Activated CD4-positive, alpha-beta T cell treated with anti-CD3 and anti-CD28 coated beads, Interleukin-2, amount 10 ng/mL, durations not matched to agents 24 days and 14 days (primary cell): ENCODE measurements around the gene SLC25A24. TPM values are rescaled to one million over a fixed set of nuclear protein-coding genes. Genes with fewer than 3 reads are reported as not detected.
"Not testable (repeated sequence)": the region's sequence is repeated elsewhere in the genome, so short reads cannot be mapped to it uniquely, and the experiment has no call there.

Source experiments
- DNase-seq: peaks from one replicate; pipeline ENCODE4 v3.0.0; 2022
- H3K27ac Mint-ChIP-seq: one replicate; pipeline ENCODE4 v1.8.0; 2022; ENCODE audit warnings: mild to moderate bottlenecking, mixed read lengths
- H3K27me3 Mint-ChIP-seq: one replicate; pipeline ENCODE4 v1.8.0; 2022; ENCODE audit warnings: mixed read lengths
- H3K36me3 Mint-ChIP-seq: one replicate; pipeline ENCODE4 v1.8.0; 2022; ENCODE audit warnings: low read depth, mild to moderate bottlenecking, mixed read lengths
- H3K4me1 Mint-ChIP-seq: one replicate; pipeline ENCODE4 v1.8.0; 2021; ENCODE audit warnings: mixed read lengths
- H3K4me3 Mint-ChIP-seq: one replicate; pipeline ENCODE4 v1.8.0; 2022; ENCODE audit warnings: mild to moderate bottlenecking, moderate library complexity, mixed read lengths
- H3K9me3 Mint-ChIP-seq: one replicate; pipeline ENCODE4 v1.8.0; 2021; ENCODE audit warnings: mixed read lengths
- intact Hi-C: fragments of 100-400 bp; cut with micrococcal nuclease; formaldehyde crosslinking; loops from one replicate; pipeline ENCODE4 v1.15.1; 2023
- total RNA-seq: library from RNA; stranded (reverse); gene quantifications from 2 replicates; pipeline ENCODE4 v1.2.3, GENCODE V29; 2022

The SLC25A24 gene
- 16.9 and 18.4 TPM in 2 replicates for total RNA-seq

DNA sequence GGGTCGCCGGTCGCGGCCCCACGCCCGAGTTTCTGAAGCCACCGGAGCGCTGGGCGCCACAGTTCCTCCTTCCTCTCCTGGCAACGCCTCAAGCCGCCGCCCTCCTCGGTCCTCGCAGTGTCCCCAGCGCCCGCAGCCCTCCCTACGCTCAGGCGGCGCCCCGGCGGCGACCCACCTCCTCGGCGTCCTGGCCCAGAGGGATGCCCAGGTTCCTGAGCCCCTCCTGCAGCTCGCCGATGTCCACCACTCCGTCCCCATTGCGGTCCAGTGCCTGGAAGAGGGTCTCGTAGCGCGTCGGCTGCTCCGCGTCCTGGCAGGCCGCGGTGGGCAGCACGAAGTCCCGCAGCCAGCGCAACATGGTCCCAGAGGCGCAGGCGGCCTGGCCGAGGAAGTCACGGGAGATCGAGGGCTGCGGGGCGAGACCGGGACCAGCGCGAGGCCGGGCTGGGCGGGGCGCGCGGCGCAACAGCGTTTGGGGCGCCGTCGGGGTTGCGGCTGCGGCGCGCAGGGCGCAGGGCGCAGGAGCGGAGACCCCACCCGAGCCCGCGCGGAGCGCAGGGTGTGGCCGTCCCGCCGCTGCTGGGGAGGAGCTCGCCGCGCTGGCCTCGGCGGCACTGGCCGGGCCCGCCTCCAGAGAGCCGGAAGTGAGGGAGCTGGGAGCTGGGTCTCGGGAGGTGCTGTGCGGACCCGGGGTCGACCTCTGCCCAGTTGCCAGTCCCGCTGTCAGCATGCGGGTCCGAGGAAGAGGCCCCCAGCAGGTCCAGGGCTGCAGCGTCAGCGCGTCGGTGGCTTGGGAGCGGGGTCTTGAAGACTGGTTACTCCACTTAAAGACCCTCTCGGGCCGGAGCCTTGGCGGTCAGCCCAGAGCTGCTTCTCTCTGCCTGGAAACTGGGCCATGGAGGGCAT is at the start of gene SLC25A24:
Gene SLC25A24, minus strand, starts transcription at position 563 of the 906 bp plus-strand sequence. Its CDS starts 205 bp downstream, at position 358.
- peaks cover 9% of the 10 kb centered on the region for H3K9me3 Mint-ChIP-seq
- H3K27ac Mint-ChIP-seq: peak within 1 kb of the TSS; percentile 83
- peaks cover 24% of the 10 kb centered on the region for H3K36me3 Mint-ChIP-seq
- DNase-seq: peak; percentile 96
- H3K27me3 Mint-ChIP-seq: peaks cover 13% of the 10 kb centered on the region
- peaks cover 27% of the 10 kb centered on the region for H3K4me1 Mint-ChIP-seq
- peak within 1 kb of the TSS; percentile 90 for H3K4me3 Mint-ChIP-seq
- intact Hi-C loops: loop anchor here (1.0 to 5.0 kb wide), 3 partner anchors 11 to 447 kb away; partner anchors contain the start of gene EEIG2

DNA sequence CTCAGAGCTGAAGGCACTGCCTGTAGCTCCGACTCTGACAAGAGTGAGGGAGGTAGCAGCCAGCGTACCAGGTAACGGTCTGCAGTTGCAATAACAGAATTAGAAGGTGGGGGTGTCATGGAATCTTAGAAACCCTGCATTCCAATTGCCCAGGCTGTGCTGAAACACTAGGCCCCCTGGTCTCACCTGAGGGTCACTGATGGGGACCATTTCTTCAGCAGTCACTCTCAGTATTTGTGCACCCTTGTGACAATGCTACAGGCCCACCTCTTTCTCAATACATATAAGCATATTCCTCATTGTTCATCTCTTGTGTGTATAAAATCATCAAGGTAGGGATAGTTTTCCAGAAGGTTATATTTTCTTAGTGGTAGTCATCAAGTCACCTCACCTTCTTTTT is 43.8 kb upstream of the SLC25A24 start, which contains the start of gene NBPF4:
Gene NBPF4, minus strand, starts transcription at position 101 of the 400 bp plus-strand sequence. CDS start 315 bp downstream, outside the sequence.
- H3K36me3 Mint-ChIP-seq, H3K4me3 Mint-ChIP-seq, H3K4me1 Mint-ChIP-seq, DNase-seq, intact Hi-C loops, H3K27ac Mint-ChIP-seq, H3K9me3 Mint-ChIP-seq, H3K27me3 Mint-ChIP-seq: not testable (repeated sequence)

DNA sequence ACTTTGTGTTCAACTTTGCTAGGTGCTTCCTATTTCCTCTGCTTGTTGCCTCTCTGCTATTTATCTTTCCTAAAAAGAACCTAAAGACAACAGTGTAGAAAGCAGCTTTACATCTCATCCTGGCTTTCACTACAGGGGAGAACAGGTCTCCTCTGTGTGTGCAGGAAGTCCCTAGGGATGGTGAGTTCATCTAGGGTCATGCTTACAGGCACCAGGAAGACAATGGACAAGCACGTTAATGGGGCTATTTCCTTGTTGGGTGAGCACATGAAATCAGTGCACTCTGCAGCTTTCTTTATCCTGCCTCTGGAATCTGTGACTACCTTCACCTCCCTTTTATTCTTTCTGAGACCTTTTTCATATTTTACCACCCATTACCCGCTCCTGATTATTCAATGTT is 39.3 kb upstream of the SLC25A24 start:
- H3K9me3 Mint-ChIP-seq, H3K4me1 Mint-ChIP-seq, H3K4me3 Mint-ChIP-seq, H3K36me3 Mint-ChIP-seq, intact Hi-C loops, H3K27ac Mint-ChIP-seq, DNase-seq, H3K27me3 Mint-ChIP-seq: not testable (repeated sequence)

DNA sequence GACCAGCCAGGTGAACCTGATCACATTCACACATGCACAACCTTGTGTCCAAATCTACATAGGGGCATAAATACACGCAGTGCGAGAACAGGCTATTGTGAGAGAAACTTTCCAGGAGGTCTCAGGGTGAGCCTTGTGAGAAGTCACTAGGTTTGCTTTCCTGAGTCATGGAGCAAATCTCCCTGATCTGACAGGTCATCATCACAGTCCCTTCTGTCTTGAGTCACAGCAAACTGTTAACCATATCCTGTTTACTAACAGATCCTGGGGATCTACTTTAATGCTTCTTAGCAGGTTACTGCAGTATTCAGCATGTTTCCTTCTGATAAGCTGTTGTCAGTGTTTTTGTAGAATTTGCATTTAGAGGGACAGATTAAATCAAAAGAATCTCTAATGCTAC is 35.2 kb upstream of the SLC25A24 start:
- DNase-seq, H3K4me1 Mint-ChIP-seq, H3K27ac Mint-ChIP-seq, intact Hi-C loops, H3K4me3 Mint-ChIP-seq, H3K36me3 Mint-ChIP-seq, H3K9me3 Mint-ChIP-seq, H3K27me3 Mint-ChIP-seq: not testable (repeated sequence)

DNA sequence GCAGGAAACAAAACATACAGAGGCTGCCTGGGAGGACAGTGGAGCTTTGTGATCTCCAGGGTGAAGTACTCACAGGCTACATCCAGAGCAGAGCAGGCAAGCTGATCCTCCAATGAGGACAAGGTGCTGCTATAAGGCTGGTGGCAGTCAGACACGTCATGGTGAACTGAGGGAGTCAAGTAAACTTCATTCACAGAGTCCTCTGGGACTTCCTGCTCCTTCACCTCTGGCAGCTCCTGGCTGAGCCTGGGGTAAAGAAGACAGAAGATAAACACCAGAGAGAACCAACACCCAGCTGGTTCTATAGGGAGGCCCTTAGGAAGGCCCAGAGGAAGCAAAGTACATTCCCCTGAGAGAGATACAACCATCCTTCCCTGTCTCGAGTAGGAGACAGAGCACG is 32.0 kb upstream of the SLC25A24 start:
- not testable (repeated sequence) for H3K4me3 Mint-ChIP-seq, H3K27ac Mint-ChIP-seq

DNA sequence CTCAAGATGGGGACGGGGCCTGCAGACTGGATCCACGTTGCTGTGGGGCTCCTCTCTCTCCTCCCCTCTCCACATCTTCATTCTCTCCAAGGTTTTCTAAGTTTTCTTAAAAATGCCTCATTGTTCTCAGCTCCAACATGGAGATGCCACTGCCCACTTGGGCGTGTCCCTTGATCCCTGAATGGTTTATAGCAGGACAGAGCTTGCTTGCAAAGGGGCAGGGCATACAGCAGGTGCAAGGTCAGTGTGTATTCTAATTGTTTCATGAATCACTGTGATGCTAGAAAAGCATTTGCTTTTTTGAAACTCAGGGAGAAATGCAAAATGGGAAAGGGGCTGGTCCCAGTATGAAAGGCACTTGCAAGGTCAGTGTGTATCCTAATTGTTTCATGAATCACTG is 29.8 kb upstream of the SLC25A24 start:
- H3K4me3 Mint-ChIP-seq, H3K9me3 Mint-ChIP-seq, H3K36me3 Mint-ChIP-seq, intact Hi-C loops, H3K27me3 Mint-ChIP-seq, H3K4me1 Mint-ChIP-seq, H3K27ac Mint-ChIP-seq, DNase-seq: not testable (repeated sequence)

More for the DNA sequence above, 32.0 kb upstream of the SLC25A24 start:
- intact Hi-C loops, H3K27me3 Mint-ChIP-seq, H3K9me3 Mint-ChIP-seq, H3K4me1 Mint-ChIP-seq, H3K36me3 Mint-ChIP-seq, DNase-seq: not testable (repeated sequence)

DNA sequence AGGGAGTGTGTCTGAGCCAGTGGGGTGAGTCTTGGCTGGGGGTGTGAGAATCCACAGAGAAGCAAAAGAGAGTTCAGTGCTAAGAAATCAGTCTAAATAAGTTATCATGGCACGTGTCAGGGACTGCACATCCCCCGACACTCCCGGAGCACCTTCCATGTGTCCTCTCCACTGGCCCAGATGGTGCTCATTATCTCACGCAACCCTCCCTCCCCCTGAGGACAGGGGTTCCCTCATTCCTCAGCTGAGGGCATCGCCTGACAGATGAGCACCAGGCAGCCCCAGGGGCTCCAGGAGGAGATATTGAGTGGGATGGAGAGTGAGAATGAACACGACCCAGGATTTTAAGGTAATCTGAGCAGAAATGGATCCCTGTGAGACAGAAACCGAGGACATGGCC is 27.6 kb upstream of the SLC25A24 start:
- H3K27ac Mint-ChIP-seq, H3K36me3 Mint-ChIP-seq, H3K4me1 Mint-ChIP-seq, H3K4me3 Mint-ChIP-seq, intact Hi-C loops, H3K27me3 Mint-ChIP-seq, DNase-seq, H3K9me3 Mint-ChIP-seq: not testable (repeated sequence)

DNA sequence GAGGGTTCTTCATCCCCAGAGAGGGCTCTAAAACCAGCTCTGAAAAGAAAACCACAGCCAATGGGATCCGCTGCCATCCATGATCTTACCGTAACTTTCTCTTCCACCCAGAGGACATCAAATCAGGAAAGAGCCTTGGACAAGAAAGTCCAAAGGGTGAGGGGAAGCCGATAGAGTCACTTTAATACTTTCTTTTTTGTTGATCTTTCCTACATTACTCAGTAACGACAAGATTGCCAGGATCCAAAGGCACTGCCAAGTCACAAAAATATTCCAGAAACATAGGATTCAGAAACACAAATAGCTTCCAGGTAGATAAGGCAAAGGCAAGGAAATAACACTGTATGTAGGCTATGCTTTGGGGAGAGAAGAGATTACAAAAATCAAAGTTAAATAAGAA is 26.7 kb upstream of the SLC25A24 start:
- H3K4me3 Mint-ChIP-seq, intact Hi-C loops, H3K36me3 Mint-ChIP-seq, H3K27me3 Mint-ChIP-seq, H3K9me3 Mint-ChIP-seq, DNase-seq, H3K4me1 Mint-ChIP-seq, H3K27ac Mint-ChIP-seq: not testable (repeated sequence)

DNA sequence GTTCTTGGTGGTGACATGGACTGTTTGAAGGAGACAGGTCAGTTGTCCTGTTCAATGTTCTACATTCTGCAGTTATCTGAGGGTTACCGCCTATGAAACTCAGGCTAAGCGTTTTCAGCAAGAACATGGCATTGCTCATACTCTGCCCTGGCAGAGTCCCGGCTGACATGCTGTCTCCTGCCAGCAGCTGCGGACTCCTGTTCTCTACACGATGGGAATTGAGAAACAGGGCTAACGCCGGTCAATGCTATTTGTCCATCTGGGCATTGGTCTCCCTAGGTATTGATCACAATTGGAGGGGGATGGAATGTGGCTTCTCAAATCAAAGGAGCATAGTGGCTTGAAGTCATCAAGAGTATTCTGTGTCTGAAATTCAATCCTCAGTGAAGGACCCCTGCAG is 23.1 kb upstream of the SLC25A24 start:
- intact Hi-C loops, DNase-seq, H3K9me3 Mint-ChIP-seq, H3K27ac Mint-ChIP-seq, H3K27me3 Mint-ChIP-seq, H3K4me1 Mint-ChIP-seq, H3K4me3 Mint-ChIP-seq, H3K36me3 Mint-ChIP-seq: not testable (repeated sequence)

DNA sequence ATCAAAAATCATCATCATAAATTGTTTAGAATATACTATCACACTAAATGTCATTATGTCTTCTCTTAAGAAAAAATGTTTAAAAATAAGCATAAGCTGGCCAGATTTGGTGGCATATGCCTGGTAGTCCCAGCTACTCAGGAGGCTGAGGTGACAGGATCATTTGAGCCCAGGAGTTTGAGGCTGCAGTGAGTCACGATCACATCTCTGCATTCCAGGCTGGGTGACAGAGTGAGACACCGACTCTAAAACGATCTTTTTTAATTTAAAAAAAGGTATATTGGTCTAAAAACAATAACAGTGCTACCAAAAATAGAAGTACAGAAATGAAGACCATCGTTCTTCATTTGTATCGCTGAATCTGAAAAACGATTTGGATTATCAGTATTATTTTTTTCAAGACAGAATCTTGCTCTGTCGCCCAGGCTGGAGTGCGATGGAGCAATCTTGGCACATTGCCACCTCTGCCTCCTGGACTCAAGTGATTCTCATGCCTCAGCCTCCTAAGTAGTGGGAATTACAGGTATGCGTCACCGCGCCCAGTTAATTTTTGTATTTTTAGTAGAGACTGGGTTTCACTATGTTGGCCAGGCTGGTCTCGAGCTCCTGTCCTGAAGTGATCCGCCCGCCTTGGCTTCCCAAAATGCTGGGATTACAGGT is 17.5 kb upstream of the SLC25A24 start:
- DNase-seq, H3K27me3 Mint-ChIP-seq, H3K4me3 Mint-ChIP-seq, H3K36me3 Mint-ChIP-seq, intact Hi-C loops, H3K9me3 Mint-ChIP-seq, H3K27ac Mint-ChIP-seq, H3K4me1 Mint-ChIP-seq: not testable (repeated sequence)

DNA sequence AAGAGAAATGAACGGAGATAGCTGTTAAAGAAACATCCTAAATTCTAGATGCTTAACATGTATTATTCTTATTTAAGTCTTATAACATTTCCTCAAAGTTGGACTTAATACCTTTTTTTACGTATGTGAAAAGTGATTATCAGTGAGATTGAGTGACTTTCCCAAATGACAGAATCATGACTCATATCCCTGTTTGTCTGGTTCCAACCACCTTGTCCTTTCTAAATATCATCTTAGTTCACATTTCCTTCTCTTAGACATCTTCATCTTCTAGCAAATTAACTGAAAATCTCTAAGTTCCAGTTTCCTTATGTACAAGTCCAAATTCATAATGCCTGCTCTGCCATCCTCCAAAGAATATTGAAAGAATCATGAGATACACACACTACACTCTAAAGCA is 16.9 kb upstream of the SLC25A24 start:
- H3K9me3 Mint-ChIP-seq, H3K4me1 Mint-ChIP-seq, DNase-seq, H3K4me3 Mint-ChIP-seq, H3K27ac Mint-ChIP-seq, H3K36me3 Mint-ChIP-seq, intact Hi-C loops: not testable (repeated sequence)
- peaks cover 12% of the 10 kb centered on the region for H3K27me3 Mint-ChIP-seq

DNA sequence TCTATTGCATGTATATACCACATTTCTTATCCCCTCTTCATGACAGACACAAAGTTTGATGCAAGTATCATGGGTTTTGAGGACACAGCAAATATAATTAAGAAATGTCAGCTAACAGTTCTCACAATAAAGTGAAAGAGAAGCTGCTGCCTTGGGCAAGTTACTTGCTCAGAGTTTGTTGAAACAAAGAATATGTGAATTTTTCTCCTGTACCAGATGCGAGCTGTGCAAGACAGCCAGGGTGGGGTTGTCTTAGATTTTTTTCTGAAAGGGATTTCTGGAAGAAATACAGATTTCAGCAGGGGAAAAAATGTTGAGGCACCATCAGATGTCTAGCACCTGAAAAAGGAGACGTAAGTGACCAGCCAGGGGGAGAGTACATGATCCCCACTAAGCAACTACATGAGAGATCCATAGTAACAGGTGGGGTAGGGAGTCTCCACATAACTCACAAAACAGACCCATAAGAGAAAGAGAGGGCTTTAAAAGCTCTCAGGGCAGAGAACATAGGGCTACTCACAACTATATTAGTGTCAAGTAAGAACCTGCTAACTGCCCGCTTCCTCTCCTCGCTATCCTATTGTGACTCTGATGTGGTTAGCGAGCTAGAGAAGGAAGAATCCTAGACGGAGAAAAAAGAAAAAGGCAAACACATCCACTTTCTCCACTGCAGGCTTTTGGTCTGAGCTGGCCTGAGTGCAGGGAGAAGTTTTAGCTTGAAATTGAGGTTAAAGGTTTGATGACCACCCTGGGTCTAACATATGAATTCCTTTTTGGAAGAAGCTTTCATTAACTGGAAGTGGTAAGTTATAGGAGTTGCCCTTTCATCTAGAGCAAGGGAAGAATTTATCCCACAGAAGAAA is 16.1 kb upstream of the SLC25A24 start:
- intact Hi-C loops, DNase-seq, H3K9me3 Mint-ChIP-seq, H3K36me3 Mint-ChIP-seq, H3K4me3 Mint-ChIP-seq, H3K4me1 Mint-ChIP-seq, H3K27ac Mint-ChIP-seq: not testable (repeated sequence)
- H3K27me3 Mint-ChIP-seq: peaks cover 17% of the 10 kb centered on the region

DNA sequence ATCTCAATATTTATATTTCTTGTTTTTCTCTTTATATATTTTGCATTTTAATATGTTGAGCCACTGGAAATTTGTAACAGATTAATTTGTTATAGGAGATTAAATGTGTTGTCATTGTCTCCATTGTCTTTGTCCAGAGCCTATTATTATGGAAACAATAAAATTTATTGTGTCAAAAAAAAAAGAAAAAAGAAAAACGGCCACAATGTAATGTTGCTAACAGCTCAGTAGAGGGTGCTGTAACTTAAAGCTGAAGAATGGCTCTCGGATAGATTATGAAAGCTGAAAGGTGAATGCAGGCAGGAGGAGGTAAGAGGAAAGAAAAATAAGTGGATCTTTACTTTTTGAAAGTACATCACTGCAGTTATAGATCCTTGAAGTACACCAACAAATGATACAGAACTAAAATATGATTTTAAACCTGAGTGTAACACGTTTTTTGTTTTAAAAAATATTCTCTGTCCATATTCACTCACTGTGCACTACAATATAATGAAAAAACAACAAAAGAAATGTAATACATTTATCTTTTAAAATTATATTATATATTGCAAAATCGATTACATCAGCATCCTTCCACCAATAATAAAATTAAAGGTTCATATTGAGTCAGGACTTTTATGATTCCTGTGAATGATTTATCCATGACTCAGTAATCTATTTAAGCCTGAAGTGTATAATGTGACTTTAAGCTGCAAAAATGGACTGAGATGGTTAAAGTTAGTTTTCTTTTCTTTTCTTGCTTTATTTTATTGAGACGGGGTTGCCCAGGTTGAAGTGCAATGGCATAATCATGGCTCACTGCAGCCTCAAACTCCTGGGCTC is 14.7 kb upstream of the SLC25A24 start:
- intact Hi-C loops, H3K9me3 Mint-ChIP-seq, H3K27ac Mint-ChIP-seq, H3K4me3 Mint-ChIP-seq, DNase-seq, H3K36me3 Mint-ChIP-seq: not testable (repeated sequence)
- H3K4me1 Mint-ChIP-seq: peaks cover 13% of the 10 kb centered on the region
- peaks cover 25% of the 10 kb centered on the region for H3K27me3 Mint-ChIP-seq
